H1 (cell line): ENCODE results near the gene MPHOSPH8. TPM values are rescaled to one million over a fixed set of nuclear protein-coding genes. Genes with fewer than 3 reads are reported as not detected.

ENCODE experiments used
- ATF2 ChIP-seq: IDR thresholded peaks from 2 replicates; pipeline ENCODE4 v1.6.1; 2012; ENCODE audit warnings: low read length, inconsistent platforms
- CBX5 ChIP-seq: fragments of 300-800, 300-1000 bp; sonication (generic); IDR thresholded peaks from 2 replicates; pipeline ENCODE4 v1.7.1; 2016; ENCODE audit warnings: antibody characterized with exemption, low read length, low read depth
- CBX8 ChIP-seq: fragments of 300-800, 300-1000 bp; sonication (generic); IDR thresholded peaks from 2 replicates; pipeline ENCODE4 v1.7.1; 2016; ENCODE audit warnings: low read depth, low read length, borderline replicate concordance
- CEBPB ChIP-seq: IDR thresholded peaks from 2 replicates; pipeline ENCODE4 v1.6.1; 2012; ENCODE audit warnings: low read depth, low read length
- CREB1 ChIP-seq: IDR thresholded peaks from 2 replicates; pipeline ENCODE4 v1.6.1; 2012; ENCODE audit warnings: inconsistent platforms
- EGR1 ChIP-seq: IDR thresholded peaks from 2 replicates; pipeline ENCODE4 v1.6.1; 2011; ENCODE audit warnings: low read depth, low read length, borderline replicate concordance
- FOSL1 ChIP-seq: IDR thresholded peaks from 2 replicates; pipeline ENCODE4 v1.6.1; 2011; ENCODE audit warnings: mild to moderate bottlenecking, low read depth, low read length, moderate library complexity; ENCODE audit not compliant: insufficient read depth
- GTF2F1 ChIP-seq: IDR thresholded peaks from 2 replicates; pipeline ENCODE4 v1.6.1; 2012; ENCODE audit warnings: low read depth, low read length, improper control_type of control experiment, borderline replicate concordance
- JUND ChIP-seq: IDR thresholded peaks from 2 replicates; pipeline ENCODE4 v1.6.1; 2011; ENCODE audit warnings: mild to moderate bottlenecking, improper control_type of control experiment, low read length
- KDM4A ChIP-seq: IDR thresholded peaks from one replicate; pipeline ENCODE4 v1.7.1; 2012; ENCODE audit warnings: low read depth, mild to moderate bottlenecking, moderate library complexity, low read length, inconsistent platforms; ENCODE audit not compliant: severe bottlenecking
- KDM5A ChIP-seq: fragments of 200-600 bp; IDR thresholded peaks from 2 replicates; pipeline ENCODE4 v1.7.1; 2012; ENCODE audit warnings: mild to moderate bottlenecking, low read length, inconsistent platforms, mixed read lengths
- NANOG ChIP-seq: IDR thresholded peaks from 2 replicates; pipeline ENCODE4 v1.6.1; 2011; ENCODE audit warnings: low read length, low read depth, mild to moderate bottlenecking, inconsistent platforms; ENCODE audit not compliant: insufficient read depth, poor library complexity, severe bottlenecking
- POLR2A ChIP-seq, 2 experiments: IDR thresholded peaks; 1 replicate in 1 of 2; 2 replicates in 1 of 2; pipeline ENCODE4 v1.6.1; 2011; ENCODE audit warnings: low read depth in 2 of 2, low read length in 2 of 2, mild to moderate bottlenecking in 2 of 2; ENCODE audit errors: control extremely low read depth in 1 of 2
- POU5F1 ChIP-seq: IDR thresholded peaks from 2 replicates; pipeline ENCODE4 v1.6.1; 2011; ENCODE audit warnings: low read depth, mild to moderate bottlenecking, low read length, moderate library complexity
- RFX5 ChIP-seq: IDR thresholded peaks from 2 replicates; pipeline ENCODE4 v1.6.1; 2011; ENCODE audit warnings: low read depth, low read length, improper control_type of control experiment, borderline replicate concordance
- SIN3A ChIP-seq, 2 experiments: IDR thresholded peaks in 1 of 2; conservative IDR thresholded peaks in 1 of 2; 2 replicates each; pipeline ENCODE4 v1.6.1; 2011 to 2012; ENCODE audit warnings: low read length in 2 of 2, improper control_type of control experiment in 1 of 2, low read depth in 1 of 2, mild to moderate bottlenecking in 1 of 2
- SIRT6 ChIP-seq: IDR thresholded peaks from one replicate; pipeline ENCODE4 v1.7.1; 2012; ENCODE audit warnings: low read length, inconsistent platforms
- SIX5 ChIP-seq: IDR thresholded peaks from 2 replicates; pipeline ENCODE4 v1.6.1; 2011; ENCODE audit warnings: mild to moderate bottlenecking, low read depth, low read length
- SP2 ChIP-seq: IDR thresholded peaks from 2 replicates; pipeline ENCODE4 v1.6.1; 2012; ENCODE audit warnings: mild to moderate bottlenecking, low read length, inconsistent platforms
- TBP ChIP-seq: IDR thresholded peaks from 2 replicates; pipeline ENCODE4 v1.6.1; 2011; ENCODE audit warnings: low read depth, low read length, improper control_type of control experiment
- TEAD4 ChIP-seq: IDR thresholded peaks from 2 replicates; pipeline ENCODE4 v1.6.1; 2012; ENCODE audit warnings: low read depth, low read length, inconsistent platforms, mixed read lengths
- USF2 ChIP-seq: IDR thresholded peaks from 2 replicates; pipeline ENCODE4 v1.6.1; 2011; ENCODE audit warnings: low read length, improper control_type of control experiment
- polyA plus RNA-seq, 7 experiments: library from polyadenylated mRNA; depleted of rRNA in 3 of 7; stranded (reverse) in 5 of 7; unstranded in 2 of 7; fragments of >200 nt in 5 of 7; fragments of 200-250 nt in 2 of 7; gene quantifications; 1 replicate in 5 of 7; 2 replicates in 1 of 7; 4 replicates in 1 of 7; pipeline versions ENCODE4 v1.2.1 to v1.2.3, GENCODE V29; 2011 to 2013; ENCODE audit warnings: missing spikeins in 2 of 7, mixed read lengths in 2 of 7
- total RNA-seq: library from RNA; stranded (reverse); fragmentation: NEBNext Ultra II Directional; extraction: Animal tissue kit (Norgen Biotek cat#: 25700); gene quantifications from 2 replicates; pipeline ENCODE4 v1.2.1, GENCODE V29; 2021

Gene MPHOSPH8
- total and polyA plus RNA-seq, 2 of the 8 experiments (the other 6 are each of a cell fraction or from before 2014, with no cell fraction given): 8.3 to 20.5 TPM

GRCh38 chr13:19601749-19602725 is 31.4 kb upstream of the MPHOSPH8 start (continued):
- TF ChIP-seq KDM5A (no peak), POU5F1 (no peak), RFX5 (no peak), TBP (peak; percentile 49; the same call in 1 of the 2 replicates), CREB1 (no peak), SP2 (no peak), CBX5 (no peak), SIX5 (no peak), CBX8 (no peak), KDM4A (peak; percentile 99), SIRT6 (no peak), CEBPB (no peak), USF2 (no peak), SIN3A (conservative IDR thresholded peaks at IDR 0.05 in 1 of 2, IDR thresholded peaks at IDR 0.05 in 1 of 2; ENCODE audit: low read depth in 1 of 2, low read length in 2 of 2) (no peak), FOSL1 (no peak), TEAD4 (no peak), NANOG (no peak), POLR2A (IDR thresholded peaks at IDR 0.05; ENCODE audit: control extremely low read depth in 1 of 2, low read depth in 2 of 2, low read length in 2 of 2) (peak; percentile 18 to 43; a peak in 2 of 3 replicates), GTF2F1 (no peak), ATF2 (no peak), JUND (no peak), EGR1 (peak; percentile 31; the same call in 1 of the 2 replicates)
